Natural killer cell (primary cell): ENCODE results near the gene PERM1. TPM values are rescaled to one million over a fixed set of nuclear protein-coding genes. Genes with fewer than 3 reads are reported as not detected.
"Not testable (repeated sequence)": the region's sequence is repeated elsewhere in the genome, so short reads cannot be mapped to it uniquely, and the experiment has no call there.

Experiments used
- ATAC-seq, 3 donors: fragments of 150-1000 bp in 2 of 3; fragments of 200-7000 bp in 1 of 3; cut with Tn5 transposase; 1 replicate in 1 of 3; 2 replicates in 2 of 3; pipeline ENCODE4 v1.10.0; 2021; ENCODE audit warnings: mild to moderate bottlenecking in 2 of 3, moderate library complexity in 2 of 3
- DNase-seq, 2 donors: peaks; one replicate each; pipeline versions ENCODE4 v3.0.0 to v3.0.0-alpha.2; 2013 to 2021; ENCODE audit warnings: mixed read lengths in 1 of 2
- H3K27ac ChIP-seq: one replicate; pipeline ENCODE4 v1.5.1; 2013; ENCODE audit warnings: mild to moderate bottlenecking, low read length
- H3K27me3 ChIP-seq: one replicate; pipeline ENCODE4 v1.6.1; 2013; ENCODE audit warnings: low read length; ENCODE audit not compliant: control insufficient read depth, insufficient read depth
- H3K36me3 ChIP-seq: one replicate; pipeline ENCODE4 v1.6.1; 2013; ENCODE audit warnings: low read length; ENCODE audit not compliant: control insufficient read depth, insufficient read depth
- H3K4me1 ChIP-seq: one replicate; pipeline ENCODE4 v1.6.1; 2013; ENCODE audit warnings: low read length; ENCODE audit not compliant: control insufficient read depth, insufficient read depth
- H3K4me3 ChIP-seq: one replicate; pipeline ENCODE4 v1.5.1; 2013; ENCODE audit warnings: low read length
- H3K9me3 ChIP-seq: one replicate; pipeline ENCODE4 v1.6.1; 2013; ENCODE audit warnings: low read length; ENCODE audit not compliant: control insufficient read depth, insufficient read depth
- H3K27ac Mint-ChIP-seq, 2 donors: one replicate each; pipeline ENCODE4 v1.8.0; 2022; ENCODE audit warnings: mild to moderate bottlenecking in 2 of 2, mixed read lengths in 2 of 2, moderate library complexity in 1 of 2
- H3K27me3 Mint-ChIP-seq, 2 donors: one replicate each; pipeline ENCODE4 v1.8.0; 2022; ENCODE audit warnings: low read depth in 2 of 2, mixed read lengths in 2 of 2
- H3K36me3 Mint-ChIP-seq: one replicate; pipeline ENCODE4 v1.8.0; 2022; ENCODE audit warnings: mixed read lengths
- H3K4me1 Mint-ChIP-seq, 2 donors: one replicate each; pipeline ENCODE4 v1.8.0; 2022; ENCODE audit warnings: mixed read lengths in 2 of 2
- H3K4me3 Mint-ChIP-seq: one replicate; pipeline ENCODE4 v1.8.0; 2022; ENCODE audit warnings: mild to moderate bottlenecking, moderate library complexity, mixed read lengths
- H3K9me3 Mint-ChIP-seq, 2 donors: one replicate each; pipeline ENCODE4 v1.8.0; 2022; ENCODE audit warnings: mixed read lengths in 2 of 2
- WGBS: methylation state at CpG from one replicate; pipeline ENCODE4 v1.1.7; 2013; ENCODE audit warnings: missing lambda C conversion rate; ENCODE audit not compliant: insufficient coverage; 5-methylcytosine and 5-hydroxymethylcytosine counted together
- intact Hi-C: fragments of 100-400 bp; cut with micrococcal nuclease; formaldehyde crosslinking; loops from one replicate; pipeline ENCODE4 v1.14.2; 2022
- total RNA-seq, 4 donors: library from RNA; stranded (reverse); fragments of 120-200 nt in 1 of 4; gene quantifications; one replicate each; pipeline versions ENCODE4 v1.2.3 to v1.2.4, GENCODE V29; 2013 to 2022
- TF ChIP-seq, protein P1 (sequence below): fragments of 200-600 bp; IDR thresholded peaks from one replicate; pipeline ENCODE4 v1.8.0; 2022; ENCODE audit warnings: antibody characterized with exemption

PERM1 gene
- total RNA-seq, 3 donors from 2014 or later (not counting 1 experiment from before 2014, with no cell fraction given) = not detected

DNA sequence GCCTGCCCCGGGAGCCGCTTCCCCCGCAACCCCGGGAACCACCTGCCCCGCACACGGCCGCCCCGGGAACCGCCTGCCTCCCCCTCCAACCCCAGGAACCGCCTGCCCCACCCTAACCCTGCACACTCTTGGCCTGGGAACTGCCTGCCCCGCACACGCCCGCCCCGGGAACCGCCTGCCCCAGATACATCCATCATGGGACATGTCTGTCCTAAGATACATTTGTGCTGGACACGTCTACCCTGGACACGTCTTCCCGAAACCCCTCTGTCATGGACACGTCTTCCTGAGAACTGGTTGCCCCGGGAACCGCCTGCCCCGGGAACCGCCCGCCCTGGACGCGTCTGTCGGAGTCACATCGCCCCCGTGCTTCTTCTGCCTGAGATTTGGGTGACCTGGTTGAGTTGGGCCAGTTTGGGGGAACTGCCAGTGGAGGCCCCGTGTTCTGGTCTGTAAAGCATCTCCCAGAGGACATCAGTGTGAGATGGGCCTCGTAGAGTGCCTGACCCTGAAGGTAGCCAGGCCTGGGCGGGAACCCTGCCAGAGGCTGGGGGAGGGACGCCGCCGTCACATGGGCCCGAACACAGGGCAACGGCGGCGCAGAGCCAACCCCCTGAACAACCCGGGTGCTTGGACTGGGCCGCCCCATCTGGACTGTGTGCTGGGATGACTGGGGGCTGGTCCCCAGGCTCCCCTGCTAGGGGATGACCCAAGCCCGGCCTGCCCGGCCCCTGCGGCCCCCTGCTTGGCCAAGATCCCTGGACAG is 3.6 kb downstream of the PERM1 start:
- no peaks in the 10 kb centered on the region for H3K9me3 Mint-ChIP-seq
- no peaks in the 10 kb centered on the region for H3K36me3 Mint-ChIP-seq
- H3K27ac Mint-ChIP-seq = peak overlapping the region in 1 of 2 donors; percentile 60
- peak overlapping the region; percentile 4 for H3K4me3 Mint-ChIP-seq
- H3K9me3 ChIP-seq = no peaks in the 10 kb centered on the region
- TF ChIP-seq, protein P1, sequence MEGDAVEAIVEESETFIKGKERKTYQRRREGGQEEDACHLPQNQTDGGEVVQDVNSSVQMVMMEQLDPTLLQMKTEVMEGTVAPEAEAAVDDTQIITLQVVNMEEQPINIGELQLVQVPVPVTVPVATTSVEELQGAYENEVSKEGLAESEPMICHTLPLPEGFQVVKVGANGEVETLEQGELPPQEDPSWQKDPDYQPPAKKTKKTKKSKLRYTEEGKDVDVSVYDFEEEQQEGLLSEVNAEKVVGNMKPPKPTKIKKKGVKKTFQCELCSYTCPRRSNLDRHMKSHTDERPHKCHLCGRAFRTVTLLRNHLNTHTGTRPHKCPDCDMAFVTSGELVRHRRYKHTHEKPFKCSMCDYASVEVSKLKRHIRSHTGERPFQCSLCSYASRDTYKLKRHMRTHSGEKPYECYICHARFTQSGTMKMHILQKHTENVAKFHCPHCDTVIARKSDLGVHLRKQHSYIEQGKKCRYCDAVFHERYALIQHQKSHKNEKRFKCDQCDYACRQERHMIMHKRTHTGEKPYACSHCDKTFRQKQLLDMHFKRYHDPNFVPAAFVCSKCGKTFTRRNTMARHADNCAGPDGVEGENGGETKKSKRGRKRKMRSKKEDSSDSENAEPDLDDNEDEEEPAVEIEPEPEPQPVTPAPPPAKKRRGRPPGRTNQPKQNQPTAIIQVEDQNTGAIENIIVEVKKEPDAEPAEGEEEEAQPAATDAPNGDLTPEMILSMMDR = no peak
- H3K27me3 ChIP-seq = no peaks in the 10 kb centered on the region
- H3K27me3 Mint-ChIP-seq = peaks cover 0 to 15% of the 10 kb centered on the region in 2 donors
- no peaks in the 10 kb centered on the region for H3K36me3 ChIP-seq
- H3K4me1 ChIP-seq = peaks cover 12% of the 10 kb centered on the region
- ATAC-seq (no peak), DNase-seq (no peak)
- peaks cover 0 to 8% of the 10 kb centered on the region in 2 donors for H3K4me1 Mint-ChIP-seq
- H3K4me3 ChIP-seq = no peak overlapping the region
- intact Hi-C loops = no loop called here
- H3K27ac ChIP-seq = no peak overlapping the region
- WGBS = 92% methylated on average over 44 of the region's 44 CpGs

DNA sequence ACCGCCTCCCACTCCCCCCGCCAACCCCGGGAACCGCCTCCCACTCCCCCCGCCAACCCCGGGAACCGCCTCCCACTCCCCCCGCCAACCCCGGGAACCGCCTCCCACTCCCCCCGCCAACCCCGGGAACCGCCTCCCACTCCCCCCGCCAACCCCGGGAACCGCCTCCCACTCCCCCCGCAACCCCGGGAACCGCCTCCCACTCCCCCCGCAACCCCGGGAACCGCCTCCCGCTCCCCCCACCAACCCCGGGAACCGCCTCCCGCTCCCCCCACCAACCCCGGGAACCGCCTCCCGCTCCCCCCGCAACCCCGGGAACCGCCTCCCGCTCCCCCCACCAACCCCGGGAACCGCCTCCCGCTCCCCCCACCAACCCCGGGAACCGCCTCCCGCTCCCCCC is 5.1 kb downstream of the PERM1 start:
- H3K27me3 ChIP-seq, H3K4me3 ChIP-seq, ATAC-seq, H3K27ac ChIP-seq, H3K27ac Mint-ChIP-seq, H3K9me3 ChIP-seq, H3K36me3 Mint-ChIP-seq, DNase-seq, H3K9me3 Mint-ChIP-seq, H3K4me3 Mint-ChIP-seq, H3K36me3 ChIP-seq, H3K4me1 Mint-ChIP-seq: not testable (repeated sequence)
- H3K4me1 ChIP-seq = peaks cover 12% of the 10 kb centered on the region
- no CpG with 5 or more reads among the region's 39 CpGs for WGBS
- H3K27me3 Mint-ChIP-seq = peaks cover 0 to 12% of the 10 kb centered on the region in 2 donors
- intact Hi-C loops = loop anchor here (1.0 kb wide), 1 partner anchor 72 kb away; no protein-coding TSS in a partner anchor

DNA sequence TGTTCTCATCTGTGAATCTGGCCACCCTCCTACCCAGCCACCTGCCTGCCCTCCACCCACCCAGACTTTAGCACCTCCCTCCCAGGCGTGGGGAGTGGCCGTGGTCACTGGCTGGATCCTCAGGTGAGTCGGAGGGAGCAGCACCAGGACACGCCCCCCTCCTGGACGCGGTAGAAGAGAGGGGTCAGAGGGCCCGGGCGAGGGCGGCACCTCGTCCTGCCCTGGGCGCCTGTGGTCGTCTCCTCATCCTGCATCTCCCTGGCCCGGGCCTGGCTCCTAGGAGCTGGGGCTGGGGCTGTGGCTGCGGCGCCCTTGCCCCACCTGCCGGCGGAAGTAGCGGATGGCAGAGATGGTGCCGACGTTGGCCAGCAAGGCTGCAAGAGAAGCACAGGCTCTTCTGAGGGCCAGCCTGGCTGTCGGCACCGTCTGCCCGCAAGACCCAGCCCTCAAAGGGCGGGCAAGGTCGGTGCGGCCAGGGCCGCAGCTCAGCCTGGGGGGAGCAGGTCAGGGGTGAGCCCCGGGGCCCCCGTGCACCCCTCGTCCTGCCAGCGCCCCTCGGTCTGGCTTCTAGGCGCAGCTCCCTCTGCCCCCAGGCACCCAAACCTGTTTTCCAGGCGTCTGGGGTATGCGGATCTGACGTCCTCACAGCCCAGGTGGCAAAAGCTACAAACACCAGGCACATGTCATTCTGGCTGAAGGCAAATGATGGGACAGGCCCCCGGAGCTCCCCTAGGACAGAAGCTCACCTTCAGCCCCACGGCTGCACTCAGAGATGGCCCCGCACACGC is 5.8 kb downstream of the PERM1 start:
- 2% methylated on average over 39 of the region's 40 CpGs for WGBS
- peak; percentile 63 to 97 (median 88) for ATAC-seq
- DNase-seq = peak; percentile 61 to 83
- no peak overlapping the region for H3K27ac ChIP-seq
- Mint-ChIP-seq H3K4me3 (peak overlapping the region; percentile 29), H3K9me3 (no peaks in the 10 kb centered on the region), H3K27ac (peak overlapping the region in 1 of 2 donors; percentile 68), H3K27me3 (peaks cover 0 to 12% of the 10 kb centered on the region in 2 donors), H3K4me1 (peaks cover 0 to 8% of the 10 kb centered on the region in 2 donors), H3K36me3 (no peaks in the 10 kb centered on the region)
- TF ChIP-seq, protein P1 = peak; percentile 50
- H3K4me3 ChIP-seq = peak overlapping the region; percentile 3
- peaks cover 12% of the 10 kb centered on the region for H3K4me1 ChIP-seq
- no peaks in the 10 kb centered on the region for H3K9me3 ChIP-seq
- intact Hi-C loops = loop anchor here (1.0 kb wide), 1 partner anchor 72 kb away; no protein-coding TSS in a partner anchor
- no peaks in the 10 kb centered on the region for H3K36me3 ChIP-seq
- peaks cover 8% of the 10 kb centered on the region for H3K27me3 ChIP-seq

DNA sequence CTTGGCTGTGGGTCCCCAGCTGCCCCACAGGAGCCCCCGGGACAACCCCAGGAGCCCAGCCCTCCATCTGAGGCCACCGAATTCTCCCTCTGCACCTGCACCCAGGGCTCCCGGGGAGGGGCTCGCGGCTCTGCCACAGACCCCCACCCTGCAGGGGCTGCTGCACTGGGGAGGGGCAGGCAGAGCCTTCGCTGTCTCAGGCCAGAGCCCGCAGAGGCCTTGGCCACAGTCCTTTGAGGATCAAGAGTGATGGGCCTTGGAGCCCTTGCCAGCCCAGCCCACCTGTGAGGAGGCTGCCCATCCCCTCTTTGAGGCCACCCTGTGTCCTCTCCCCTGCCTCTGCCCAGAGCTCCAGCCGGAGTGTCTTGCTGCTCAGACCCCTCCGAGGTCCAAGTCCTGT is 6.5 kb downstream of the PERM1 start:
- Mint-ChIP-seq H3K4me3 (peak overlapping the region; percentile 29), H3K4me1 (peaks cover 0 to 8% of the 10 kb centered on the region in 2 donors), H3K27ac (no peak overlapping the region), H3K27me3 (peaks cover 0 to 12% of the 10 kb centered on the region in 2 donors), H3K9me3 (no peaks in the 10 kb centered on the region), H3K36me3 (no peaks in the 10 kb centered on the region)
- TF ChIP-seq, protein P1 = no peak
- intact Hi-C loops = no loop called here
- H3K27me3 ChIP-seq = peaks cover 12% of the 10 kb centered on the region
- no peak for ATAC-seq
- no peak overlapping the region for H3K4me3 ChIP-seq
- H3K4me1 ChIP-seq = peaks cover 12% of the 10 kb centered on the region
- no peak for DNase-seq
- no peaks in the 10 kb centered on the region for H3K36me3 ChIP-seq
- 73% methylated on average over 9 of the region's 9 CpGs for WGBS
- H3K27ac ChIP-seq = no peak overlapping the region
- no peaks in the 10 kb centered on the region for H3K9me3 ChIP-seq
